Measurements from ENCODE around the gene GRIP2.

The GRIP2 gene

GRCh38 chr3:14473411-14473891 is 66.7 kb downstream of the GRIP2 start:
- no peak for DNase-seq (ENCODE audit: low read depth, low spot score)
- H3K27ac ChIP-seq: no peak overlapping the region

- DNase-seq (ENCODE audit: low read depth, low spot score): no peak
- no peak overlapping the region for H3K27ac ChIP-seq
Measured at GRCh38 chr3:14472471-14473351, 67.4 kb downstream of the GRIP2 start.

GRCh38 chr3:14471690-14472089 is 68.5 kb downstream of the GRIP2 start:
- no peak overlapping the region for H3K27ac ChIP-seq
- DNase-seq (ENCODE audit: low read depth, low spot score): no peak

GRCh38 chr3:14471016-14471415 is 69.1 kb downstream of the GRIP2 start:
- no peak for DNase-seq (ENCODE audit: low read depth, low spot score)
- H3K27ac ChIP-seq: no peak overlapping the region

- DNase-seq (ENCODE audit: low read depth, low spot score): no peak
- H3K27ac ChIP-seq: no peak overlapping the region
Measured at GRCh38 chr3:14470461-14470860, 69.7 kb downstream of the GRIP2 start.

GRCh38 chr3:14468621-14468981 is 71.5 kb downstream of the GRIP2 start:
- no peak overlapping the region for H3K27ac ChIP-seq
- DNase-seq (ENCODE audit: low read depth, low spot score): no peak

- DNase-seq (ENCODE audit: low read depth, low spot score): no peak
- no peak overlapping the region for H3K27ac ChIP-seq
Measured at GRCh38 chr3:14467814-14468620, 72.1 kb downstream of the GRIP2 start.

GRCh38 chr3:14466179-14466903 is 73.8 kb downstream of the GRIP2 start:
- H3K27ac ChIP-seq: no peak overlapping the region
- no peak for DNase-seq (ENCODE audit: low read depth, low spot score)

GRCh38 chr3:14465425-14465824 is 74.7 kb downstream of the GRIP2 start:
- DNase-seq (ENCODE audit: low read depth, low spot score): no peak
- H3K27ac ChIP-seq: no peak overlapping the region

- H3K27ac ChIP-seq: no peak overlapping the region
- DNase-seq (ENCODE audit: low read depth, low spot score): no peak
Measured at GRCh38 chr3:14464521-14464920, 75.6 kb downstream of the GRIP2 start.

- no peak for DNase-seq (ENCODE audit: low read depth, low spot score)
- H3K27ac ChIP-seq: no peak overlapping the region
Measured at GRCh38 chr3:14464141-14464465, 76.0 kb downstream of the GRIP2 start.

- no peak for DNase-seq (ENCODE audit: low read depth, low spot score)
- H3K27ac ChIP-seq: no peak overlapping the region
Measured at GRCh38 chr3:14463330-14464140, 76.6 kb downstream of the GRIP2 start.

GRCh38 chr3:14462738-14463137 is 77.4 kb downstream of the GRIP2 start:
- no peak overlapping the region for H3K27ac ChIP-seq
- no peak for DNase-seq (ENCODE audit: low read depth, low spot score)

- no peak overlapping the region for H3K27ac ChIP-seq
- no peak for DNase-seq (ENCODE audit: low read depth, low spot score)
Measured at GRCh38 chr3:14461748-14462324, 78.3 kb downstream of the GRIP2 start.

GRCh38 chr3:14461006-14461747 is 79.0 kb downstream of the GRIP2 start:
- no peak overlapping the region for H3K27ac ChIP-seq
- DNase-seq (ENCODE audit: low read depth, low spot score): no peak

GRCh38 chr3:14460342-14461005 is 79.7 kb downstream of the GRIP2 start:
- DNase-seq (ENCODE audit: low read depth, low spot score): no peak

GRCh38 chr3:14459787-14460186 is 80.4 kb downstream of the GRIP2 start:
- H3K27ac ChIP-seq: no peak overlapping the region
- DNase-seq (ENCODE audit: low read depth, low spot score): no peak

More at GRCh38 chr3:14460342-14461005, 79.7 kb downstream of the GRIP2 start:
- H3K27ac ChIP-seq: no peak overlapping the region

GRCh38 chr3:14459384-14459783 is 80.8 kb downstream of the GRIP2 start:
- no peak overlapping the region for H3K27ac ChIP-seq
- DNase-seq (ENCODE audit: low read depth, low spot score): no peak

All from epithelial cell of prostate (primary cell).